ENCODE results near the gene SERPINI1.
A peak's percentile ranks its signal among the peaks of the same experiment; 100 is the strongest.

SERPINI1 gene

GRCh38 chr3:167761302-167761701, 25.8 kb downstream of the SERPINI1 start:
- TF ChIP-seq, protein P1, sequence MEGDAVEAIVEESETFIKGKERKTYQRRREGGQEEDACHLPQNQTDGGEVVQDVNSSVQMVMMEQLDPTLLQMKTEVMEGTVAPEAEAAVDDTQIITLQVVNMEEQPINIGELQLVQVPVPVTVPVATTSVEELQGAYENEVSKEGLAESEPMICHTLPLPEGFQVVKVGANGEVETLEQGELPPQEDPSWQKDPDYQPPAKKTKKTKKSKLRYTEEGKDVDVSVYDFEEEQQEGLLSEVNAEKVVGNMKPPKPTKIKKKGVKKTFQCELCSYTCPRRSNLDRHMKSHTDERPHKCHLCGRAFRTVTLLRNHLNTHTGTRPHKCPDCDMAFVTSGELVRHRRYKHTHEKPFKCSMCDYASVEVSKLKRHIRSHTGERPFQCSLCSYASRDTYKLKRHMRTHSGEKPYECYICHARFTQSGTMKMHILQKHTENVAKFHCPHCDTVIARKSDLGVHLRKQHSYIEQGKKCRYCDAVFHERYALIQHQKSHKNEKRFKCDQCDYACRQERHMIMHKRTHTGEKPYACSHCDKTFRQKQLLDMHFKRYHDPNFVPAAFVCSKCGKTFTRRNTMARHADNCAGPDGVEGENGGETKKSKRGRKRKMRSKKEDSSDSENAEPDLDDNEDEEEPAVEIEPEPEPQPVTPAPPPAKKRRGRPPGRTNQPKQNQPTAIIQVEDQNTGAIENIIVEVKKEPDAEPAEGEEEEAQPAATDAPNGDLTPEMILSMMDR (conservative IDR thresholded peaks at IDR 0.05; ENCODE audit: low read depth, low read length): no peak
- H3K4me3 ChIP-seq (ENCODE audit: low read length): no peak overlapping the region
- DNase-seq (ENCODE audit: low read depth): no peak

- TF ChIP-seq, protein P1 (conservative IDR thresholded peaks at IDR 0.05; ENCODE audit: low read depth, low read length): no peak
- H3K4me3 ChIP-seq (ENCODE audit: low read length): no peak overlapping the region
- DNase-seq (ENCODE audit: low read depth): no peak
These were observed 26.8 kb downstream of the SERPINI1 start for GRCh38 chr3:167762296-167762695.

DNA sequence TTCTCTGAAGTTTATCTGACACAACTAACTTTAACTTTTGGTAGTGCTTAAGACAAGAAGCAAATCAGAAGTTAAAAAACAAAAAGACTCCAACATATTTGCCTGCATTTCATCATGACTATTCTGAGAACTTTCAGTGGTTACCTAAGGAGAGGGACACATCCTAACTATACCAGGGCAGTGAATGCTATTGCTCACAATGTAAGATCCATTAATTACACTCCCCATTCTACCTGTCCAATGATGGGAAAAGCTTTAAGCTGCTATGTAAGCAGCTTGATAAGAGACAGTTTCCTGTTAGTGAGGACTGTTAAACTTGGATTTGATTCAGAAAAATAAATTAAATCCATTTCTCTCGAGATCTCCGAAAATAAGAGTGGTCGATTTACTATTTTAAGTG, 37.5 kb downstream of the SERPINI1 start:
- no peak overlapping the region for H3K4me3 ChIP-seq (ENCODE audit: low read length)
- TF ChIP-seq, protein P1 (conservative IDR thresholded peaks at IDR 0.05; ENCODE audit: low read depth, low read length): no peak
- no peak for DNase-seq (ENCODE audit: low read depth)

DNA sequence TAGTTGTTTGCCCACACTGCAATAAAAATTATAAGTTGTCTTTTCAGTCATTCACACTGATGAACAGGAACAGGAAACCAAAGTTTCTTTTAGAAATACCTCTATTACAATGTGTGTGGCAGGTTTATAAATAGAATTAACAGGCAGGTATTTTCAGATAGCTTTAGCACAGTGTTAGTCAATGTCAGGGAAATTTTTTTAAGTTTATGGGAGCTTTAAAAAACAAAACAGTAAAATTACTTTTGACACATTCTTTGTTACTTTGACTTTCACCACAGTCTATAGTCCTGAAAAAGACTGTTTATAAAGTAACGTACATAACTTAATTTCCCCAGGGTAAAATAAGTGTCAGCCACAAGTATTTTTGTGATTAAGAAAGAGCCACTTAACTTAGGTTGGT, 38.1 kb downstream of the SERPINI1 start:
- DNase-seq (ENCODE audit: low read depth): no peak
- H3K4me3 ChIP-seq (ENCODE audit: low read length): no peak overlapping the region
- TF ChIP-seq, protein P1 (conservative IDR thresholded peaks at IDR 0.05; ENCODE audit: low read depth, low read length): no peak

DNA sequence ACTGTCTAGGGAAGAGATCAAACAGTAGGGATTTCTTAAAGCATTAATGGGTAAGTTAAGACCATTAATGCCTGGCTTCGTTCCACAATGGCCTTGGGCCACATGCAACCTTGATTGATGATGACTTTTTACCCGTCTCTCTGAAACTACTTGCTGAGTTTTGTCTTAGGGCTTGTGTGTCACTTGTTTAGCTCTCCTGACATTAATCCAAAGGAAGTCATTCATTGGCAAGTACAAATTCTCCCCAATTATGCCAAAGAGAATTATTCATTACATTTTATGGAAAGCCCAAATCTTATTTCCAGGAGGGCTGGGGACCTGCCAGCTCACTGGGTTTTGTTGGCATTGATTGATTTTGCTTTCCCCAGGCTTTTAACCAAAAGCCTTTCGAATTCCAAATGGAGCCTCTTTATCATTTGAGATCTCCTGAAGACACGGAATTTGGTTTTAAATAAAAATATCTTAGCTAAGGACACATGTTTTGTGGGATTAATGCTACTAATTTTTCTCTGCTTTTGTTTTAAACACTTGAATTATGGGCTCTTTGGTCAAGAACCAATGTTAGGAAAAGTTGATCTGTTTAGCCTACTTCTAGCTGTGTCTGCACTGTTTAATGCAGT, 40.7 kb downstream of the SERPINI1 start:
- peak; percentile 19 for DNase-seq (ENCODE audit: low read depth)
- no peak overlapping the region for H3K4me3 ChIP-seq (ENCODE audit: low read length)
- TF ChIP-seq, protein P1 (conservative IDR thresholded peaks at IDR 0.05; ENCODE audit: low read depth, low read length): no peak

DNA sequence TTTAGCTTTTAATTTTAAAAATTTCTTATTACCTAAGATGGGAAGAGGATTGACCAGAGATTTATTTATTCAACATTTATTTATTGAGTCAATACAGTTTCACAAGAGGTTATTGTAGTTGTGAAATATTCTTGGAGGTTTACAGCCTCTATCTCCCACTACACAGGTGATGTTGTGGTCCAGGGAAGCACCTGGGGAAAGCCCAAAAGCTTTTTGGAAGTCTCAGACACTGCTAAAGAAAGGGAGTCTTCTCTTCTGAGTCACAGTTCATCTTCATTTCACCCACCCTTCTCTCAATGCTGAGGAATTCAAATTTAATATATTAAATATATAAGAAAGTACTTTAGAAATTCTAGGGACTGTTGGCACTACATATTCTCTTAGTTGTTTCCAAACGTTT, 41.8 kb downstream of the SERPINI1 start:
- H3K4me3 ChIP-seq (ENCODE audit: low read length): no peak overlapping the region
- TF ChIP-seq, protein P1 (conservative IDR thresholded peaks at IDR 0.05; ENCODE audit: low read depth, low read length): no peak
- DNase-seq (ENCODE audit: low read depth): no peak

DNA sequence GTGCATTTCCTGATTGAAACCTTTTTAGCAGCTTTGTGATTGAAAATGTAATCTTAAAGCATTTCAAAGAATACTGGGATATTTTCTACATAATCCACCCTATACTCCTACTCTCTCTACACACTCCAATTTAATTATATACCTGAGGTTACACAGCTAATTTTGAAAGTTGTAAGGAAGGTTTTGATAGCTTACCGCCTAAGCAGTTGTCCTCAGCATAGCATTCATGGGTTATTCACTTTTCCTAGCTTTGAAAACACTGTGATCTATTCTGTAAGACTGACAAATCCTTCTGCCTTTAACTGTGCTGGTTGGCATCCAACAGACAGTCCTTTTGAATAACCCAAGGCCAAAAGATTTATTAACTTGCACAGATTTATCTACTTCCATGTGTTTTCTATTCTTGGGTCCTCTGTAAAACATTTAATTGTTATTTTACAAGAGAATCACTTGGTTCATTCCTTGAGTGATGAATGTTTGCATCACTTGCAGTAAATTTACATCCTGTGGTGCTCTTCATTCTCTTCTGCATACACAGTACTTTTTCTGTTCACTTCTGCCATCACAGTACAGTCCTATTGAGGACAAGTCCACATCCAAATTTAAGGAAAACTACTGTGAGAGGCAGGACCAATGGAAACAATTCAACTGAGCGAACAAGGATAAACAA, 44.8 kb downstream of the SERPINI1 start:
- no peak for DNase-seq (ENCODE audit: low read depth)
- H3K4me3 ChIP-seq (ENCODE audit: low read length): no peak overlapping the region
- TF ChIP-seq, protein P1 (conservative IDR thresholded peaks at IDR 0.05; ENCODE audit: low read depth, low read length): no peak
